Measurements from ENCODE around the gene NPPA. TPM values are rescaled to one million over a fixed set of nuclear protein-coding genes. Genes with fewer than 3 reads are reported as not detected.

Gene NPPA
- total and polyA plus RNA-seq, 8 donors = 0.51 to 2.7 (median 1.2) TPM

DNA sequence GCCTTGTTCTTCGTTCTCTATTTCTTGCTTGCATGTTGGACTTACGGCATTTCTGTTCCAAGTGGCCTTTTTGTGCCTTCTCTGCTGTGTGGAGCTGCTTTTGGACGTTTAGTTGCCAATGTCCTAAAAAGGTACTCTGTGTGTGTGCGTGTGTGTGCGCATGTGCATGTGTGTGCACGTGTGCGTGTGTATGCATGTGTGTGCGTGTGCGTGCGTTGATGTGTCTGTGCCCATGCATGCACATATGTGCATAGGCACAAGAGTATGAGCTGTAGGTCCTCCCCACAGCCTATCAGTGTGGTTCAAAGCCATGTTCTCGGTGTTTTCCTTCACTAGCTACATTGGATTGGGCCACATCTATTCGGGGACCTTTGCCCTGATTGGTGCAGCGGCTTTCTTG lies 13.7 kb downstream of the NPPA start:
- no peak overlapping the region for H3K4me3 ChIP-seq
- TF ChIP-seq, protein P1, sequence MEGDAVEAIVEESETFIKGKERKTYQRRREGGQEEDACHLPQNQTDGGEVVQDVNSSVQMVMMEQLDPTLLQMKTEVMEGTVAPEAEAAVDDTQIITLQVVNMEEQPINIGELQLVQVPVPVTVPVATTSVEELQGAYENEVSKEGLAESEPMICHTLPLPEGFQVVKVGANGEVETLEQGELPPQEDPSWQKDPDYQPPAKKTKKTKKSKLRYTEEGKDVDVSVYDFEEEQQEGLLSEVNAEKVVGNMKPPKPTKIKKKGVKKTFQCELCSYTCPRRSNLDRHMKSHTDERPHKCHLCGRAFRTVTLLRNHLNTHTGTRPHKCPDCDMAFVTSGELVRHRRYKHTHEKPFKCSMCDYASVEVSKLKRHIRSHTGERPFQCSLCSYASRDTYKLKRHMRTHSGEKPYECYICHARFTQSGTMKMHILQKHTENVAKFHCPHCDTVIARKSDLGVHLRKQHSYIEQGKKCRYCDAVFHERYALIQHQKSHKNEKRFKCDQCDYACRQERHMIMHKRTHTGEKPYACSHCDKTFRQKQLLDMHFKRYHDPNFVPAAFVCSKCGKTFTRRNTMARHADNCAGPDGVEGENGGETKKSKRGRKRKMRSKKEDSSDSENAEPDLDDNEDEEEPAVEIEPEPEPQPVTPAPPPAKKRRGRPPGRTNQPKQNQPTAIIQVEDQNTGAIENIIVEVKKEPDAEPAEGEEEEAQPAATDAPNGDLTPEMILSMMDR (IDR thresholded peaks at IDR 0.05) = no peak
- ATAC-seq (no peak), DNase-seq (no peak)
- H3K27ac ChIP-seq = no peak overlapping the region
- no peaks in the 10 kb centered on the region for H3K9me3 ChIP-seq
- H3K4me1 ChIP-seq = no peaks in the 10 kb centered on the region
- intact Hi-C loops (cut with DNase I) = no loop called here
- H3K36me3 ChIP-seq = peaks cover 0 to 98% of the 10 kb centered on the region in 2 donors
- H3K27me3 ChIP-seq = no peaks in the 10 kb centered on the region

DNA sequence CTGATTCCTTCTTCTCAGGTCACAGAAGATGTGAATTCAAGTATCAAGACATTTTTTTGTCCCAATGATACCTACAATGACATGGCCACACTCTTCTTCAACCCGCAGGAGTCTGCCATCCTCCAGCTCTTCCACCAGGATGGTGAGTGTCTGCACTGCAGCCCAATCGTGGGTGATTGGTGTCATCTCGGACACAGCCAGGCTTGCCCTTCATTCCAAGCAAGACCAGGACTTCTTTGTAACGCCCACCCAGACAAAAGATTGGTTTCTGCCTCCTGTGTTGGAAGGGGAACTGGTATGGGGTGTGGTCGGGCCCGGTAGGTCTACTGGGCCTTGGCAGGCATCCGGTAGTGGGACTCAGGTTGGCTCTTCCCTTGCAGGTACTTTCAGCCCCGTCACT lies 14.1 kb downstream of the NPPA start:
- no peak for DNase-seq
- intact Hi-C loops (cut with DNase I) = no loop called here

DNA sequence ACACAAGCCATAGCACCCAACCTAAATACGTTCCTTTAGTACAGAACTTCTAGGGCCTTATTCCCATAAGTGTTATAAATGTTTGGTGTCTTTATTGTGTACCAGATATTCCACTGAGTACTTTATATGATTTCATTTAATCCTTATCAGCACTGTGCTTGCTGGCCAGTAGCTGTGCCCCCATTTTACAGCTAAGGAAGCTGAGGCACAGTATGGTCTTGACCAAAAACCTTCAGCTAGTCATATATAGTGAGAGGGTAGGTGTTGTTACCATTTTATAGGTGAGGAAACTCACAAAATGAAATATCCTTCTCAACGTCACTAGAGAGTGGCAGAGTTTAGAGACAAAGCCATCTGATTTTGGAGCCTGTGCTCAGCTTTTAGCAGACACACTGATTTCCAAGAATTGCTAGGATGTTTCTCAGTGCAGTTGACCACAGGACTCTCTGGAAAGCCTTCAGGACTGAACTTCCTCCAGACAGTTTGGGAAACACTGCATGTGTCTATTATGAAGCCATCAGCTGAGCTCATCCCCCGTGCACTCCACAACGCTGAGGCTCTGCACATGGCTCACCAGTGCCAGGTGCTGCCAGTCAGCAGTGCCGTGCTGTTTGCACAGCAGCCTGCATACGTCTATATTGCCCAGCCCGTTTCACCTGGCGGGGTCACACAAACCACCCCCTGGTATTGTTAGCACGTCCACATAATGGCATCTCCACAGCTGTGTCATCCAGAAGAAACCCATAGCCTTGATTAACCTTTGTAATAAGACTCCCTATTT lies 15.4 kb downstream of the NPPA start:
- no peaks in the 10 kb centered on the region for H3K9me3 ChIP-seq
- peaks cover 0 to 98% of the 10 kb centered on the region in 2 donors for H3K36me3 ChIP-seq
- H3K27me3 ChIP-seq = no peaks in the 10 kb centered on the region
- no peak for DNase-seq
- intact Hi-C loops (cut with DNase I) = no loop called here
- TF ChIP-seq, protein P1 (IDR thresholded peaks at IDR 0.05) = no peak
- ATAC-seq = no peak
- no peak overlapping the region for H3K4me3 ChIP-seq
- H3K27ac ChIP-seq = no peak overlapping the region
- H3K4me1 ChIP-seq = no peaks in the 10 kb centered on the region

More for the DNA sequence above, 14.1 kb downstream of the NPPA start:
- Histone ChIP-seq H3K36me3 (peaks cover 0 to 98% of the 10 kb centered on the region in 2 donors), H3K27ac (no peak overlapping the region), H3K4me1 (no peaks in the 10 kb centered on the region), H3K4me3 (no peak overlapping the region), H3K9me3 (no peaks in the 10 kb centered on the region), H3K27me3 (no peaks in the 10 kb centered on the region)
- ATAC-seq = no peak
- TF ChIP-seq, protein P1 (IDR thresholded peaks at IDR 0.05) = no peak

DNA sequence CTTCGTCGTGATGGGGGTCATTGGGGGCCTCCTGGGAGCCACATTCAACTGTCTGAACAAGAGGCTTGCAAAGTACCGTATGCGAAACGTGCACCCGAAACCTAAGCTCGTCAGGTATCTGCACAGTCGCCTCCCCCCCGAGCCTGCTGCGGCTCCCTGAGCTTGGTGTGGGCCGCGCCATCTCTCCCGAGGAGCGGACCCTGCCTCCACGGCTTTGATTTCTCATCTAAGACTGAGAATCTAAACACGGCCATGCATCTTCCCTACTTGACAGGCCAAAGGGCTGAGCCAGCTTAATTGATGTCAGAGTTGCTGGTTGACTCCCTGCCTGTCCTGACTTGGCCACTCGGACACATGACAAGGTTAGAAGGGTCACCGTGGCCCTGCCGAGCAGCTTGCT lies 19.1 kb downstream of the NPPA start:
- DNase-seq = no peak
- H3K36me3 ChIP-seq = peaks cover 0 to 98% of the 10 kb centered on the region in 2 donors
- intact Hi-C loops (cut with DNase I) = no loop called here

DNA sequence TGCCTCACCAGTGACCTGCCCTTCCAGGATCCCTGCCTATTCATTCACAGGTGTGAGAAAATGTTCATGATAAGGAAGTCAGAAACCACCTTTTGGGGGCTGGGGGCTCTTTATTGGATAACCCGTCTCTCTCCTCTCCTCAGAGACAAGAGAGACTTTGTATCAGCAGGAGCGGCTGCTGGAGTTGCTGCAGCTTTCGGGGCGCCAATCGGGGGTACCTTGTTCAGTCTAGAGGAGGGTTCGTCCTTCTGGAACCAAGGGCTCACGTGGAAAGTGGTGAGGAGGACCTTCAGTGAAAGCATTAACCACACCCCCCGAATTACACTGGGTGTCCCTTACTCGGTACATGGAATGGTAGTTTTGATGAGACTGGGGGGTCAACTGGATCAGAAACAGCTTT lies 20.6 kb downstream of the NPPA start:
- ATAC-seq (no peak), DNase-seq (no peak)
- no peak overlapping the region for H3K27ac ChIP-seq
- TF ChIP-seq, protein P1 (IDR thresholded peaks at IDR 0.05) = no peak
- no peaks in the 10 kb centered on the region for H3K9me3 ChIP-seq
- no peak overlapping the region for H3K4me3 ChIP-seq
- intact Hi-C loops (cut with DNase I) = no loop called here
- H3K27me3 ChIP-seq = no peaks in the 10 kb centered on the region
- H3K36me3 ChIP-seq = peaks cover 0 to 97% of the 10 kb centered on the region in 2 donors
- H3K4me1 ChIP-seq = no peaks in the 10 kb centered on the region

More for the DNA sequence above, 19.1 kb downstream of the NPPA start:
- no peak overlapping the region for H3K4me3 ChIP-seq
- H3K9me3 ChIP-seq = no peaks in the 10 kb centered on the region
- H3K27ac ChIP-seq = no peak overlapping the region
- no peaks in the 10 kb centered on the region for H3K27me3 ChIP-seq
- H3K4me1 ChIP-seq = no peaks in the 10 kb centered on the region
- TF ChIP-seq, protein P1 (IDR thresholded peaks at IDR 0.05) = no peak
- ATAC-seq = no peak

Measured in left lung (tissue), 10 donors.